ENCODE measurements around the gene ARL13B.

The ARL13B gene

DNA sequence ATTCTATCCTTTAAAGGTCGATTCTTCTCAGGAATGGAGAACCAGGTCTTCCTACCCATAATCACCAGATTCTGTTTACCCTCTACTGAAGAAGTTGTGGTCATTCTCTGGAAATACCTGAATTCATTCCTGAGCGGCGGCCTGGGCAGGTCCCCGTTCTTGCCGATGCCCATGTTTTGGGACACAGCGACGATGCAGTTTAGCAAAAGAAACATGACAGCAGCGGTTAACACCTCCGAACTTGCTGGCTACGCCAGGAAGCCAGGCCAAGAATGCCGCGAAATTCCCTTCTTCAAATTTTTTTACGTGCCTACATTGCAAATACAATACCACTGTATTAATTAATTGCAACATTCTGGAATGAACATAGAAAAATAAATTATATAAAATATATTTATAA lies 81.3 kb downstream of the ARL13B start:
- no peaks in the 10 kb centered on the region for H3K27me3 ChIP-seq (ENCODE audit: control insufficient read depth, insufficient read depth, low read length)
- no peaks in the 10 kb centered on the region for H3K9me3 ChIP-seq (ENCODE audit: control insufficient read depth, insufficient read depth, low read length)
- H3K36me3 ChIP-seq (ENCODE audit: control insufficient read depth, insufficient read depth, low read length): no peaks in the 10 kb centered on the region
- no peak overlapping the region for H3K27ac ChIP-seq (ENCODE audit: low read length)
- no CpG with 5 or more reads among the region's 13 CpGs for WGBS (ENCODE audit: insufficient coverage, insufficient read length)
- H3K4me3 ChIP-seq (ENCODE audit: low read length): no peak overlapping the region
- no peaks in the 10 kb centered on the region; the same call in 1 of the 2 replicates for H3K4me1 ChIP-seq (ENCODE audit: control insufficient read depth, insufficient read depth, low read length)
- DNase-seq (ENCODE audit: low read depth, low spot score): no peak

- Histone ChIP-seq H3K27me3 (ENCODE audit: control insufficient read depth, insufficient read depth, low read length) (no peaks in the 10 kb centered on the region), H3K36me3 (ENCODE audit: control insufficient read depth, insufficient read depth, low read length) (no peaks in the 10 kb centered on the region), H3K4me1 (ENCODE audit: control insufficient read depth, insufficient read depth, low read length) (no peaks in the 10 kb centered on the region; the same call in 1 of the 2 replicates), H3K27ac (ENCODE audit: low read length) (no peak within 1 kb of the TSS), H3K9me3 (ENCODE audit: control insufficient read depth, insufficient read depth, low read length) (no peaks in the 10 kb centered on the region), H3K4me3 (ENCODE audit: low read length) (peak within 1 kb of the TSS; percentile 56; the same call in 1 of the 2 replicates)
- WGBS (ENCODE audit: insufficient coverage, insufficient read length): no CpG with 5 or more reads among the region's 52 CpGs
- peak; percentile 94 for DNase-seq (ENCODE audit: low read depth, low spot score)
These were observed 82.8 kb downstream of the ARL13B start, which contains the start of the genes DHFR2 and NSUN3 for GRCh38 chr3:94062513-94063404. TSS of gene DHFR2 (minus strand) at chr3:94062916. CDS start at chr3:94061511, 1,405 bp downstream. TSS of gene NSUN3 (plus strand) at chr3:94063061. CDS start at chr3:94063127, 66 bp downstream.

DNA sequence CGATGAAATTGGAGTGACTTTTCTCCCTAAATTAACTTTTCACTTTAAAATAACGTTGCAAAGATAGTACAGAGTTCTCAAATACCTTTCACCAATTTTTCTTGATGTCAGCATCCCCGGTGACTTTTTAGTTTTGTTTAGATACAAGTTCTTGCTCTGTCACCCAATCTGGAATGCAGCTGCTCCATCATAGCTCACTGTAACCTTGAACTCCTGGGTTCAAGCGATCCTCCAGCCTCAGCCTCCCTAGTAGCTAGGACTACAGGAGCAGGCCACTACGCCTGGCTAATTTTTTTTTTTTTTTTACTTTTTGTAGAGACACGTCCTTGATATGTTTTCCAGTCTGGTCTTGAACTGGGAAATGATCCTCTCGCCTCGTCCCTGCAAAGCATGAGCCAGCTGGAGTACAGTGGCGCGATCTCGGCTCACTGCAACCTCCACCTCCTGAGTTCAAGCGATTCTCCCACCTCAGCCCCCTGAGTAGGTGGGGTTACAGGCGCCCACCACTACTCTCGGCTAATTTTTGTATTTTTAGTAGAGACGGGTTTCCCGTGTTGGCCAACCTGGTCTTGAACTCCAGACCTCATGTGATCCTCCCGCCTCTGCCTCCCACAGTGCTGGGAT lies 83.7 kb downstream of the ARL13B start:
- no CpG with 5 or more reads among the region's 17 CpGs for WGBS (ENCODE audit: insufficient coverage, insufficient read length)
- no peak for DNase-seq (ENCODE audit: low read depth, low spot score)
- no peaks in the 10 kb centered on the region; the same call in 1 of the 2 replicates for H3K4me1 ChIP-seq (ENCODE audit: control insufficient read depth, insufficient read depth, low read length)
- H3K36me3 ChIP-seq (ENCODE audit: control insufficient read depth, insufficient read depth, low read length): no peaks in the 10 kb centered on the region
- H3K4me3 ChIP-seq (ENCODE audit: low read length): peak overlapping the region; percentile 56; the same call in 1 of the 2 replicates
- H3K27me3 ChIP-seq (ENCODE audit: control insufficient read depth, insufficient read depth, low read length): no peaks in the 10 kb centered on the region
- H3K27ac ChIP-seq (ENCODE audit: low read length): no peak overlapping the region
- no peaks in the 10 kb centered on the region for H3K9me3 ChIP-seq (ENCODE audit: control insufficient read depth, insufficient read depth, low read length)

- no CpG with 5 or more reads among the region's 6 CpGs for WGBS (ENCODE audit: insufficient coverage, insufficient read length)
These were observed 84.4 kb downstream of the ARL13B start for GRCh38 chr3:94064243-94064860.

GRCh38 chr3:94065122-94065521 lies 85.2 kb downstream of the ARL13B start:
- no peak for DNase-seq (ENCODE audit: low read depth, low spot score)
- H3K27ac ChIP-seq (ENCODE audit: low read length): no peak overlapping the region
- no peaks in the 10 kb centered on the region for H3K9me3 ChIP-seq (ENCODE audit: control insufficient read depth, insufficient read depth, low read length)
- no peaks in the 10 kb centered on the region; the same call in 1 of the 2 replicates for H3K4me1 ChIP-seq (ENCODE audit: control insufficient read depth, insufficient read depth, low read length)
- H3K27me3 ChIP-seq (ENCODE audit: control insufficient read depth, insufficient read depth, low read length): no peaks in the 10 kb centered on the region
- H3K36me3 ChIP-seq (ENCODE audit: control insufficient read depth, insufficient read depth, low read length): no peaks in the 10 kb centered on the region
- WGBS (ENCODE audit: insufficient coverage, insufficient read length): no CpG with 5 or more reads among the region's 1 CpG
- no peak overlapping the region for H3K4me3 ChIP-seq (ENCODE audit: low read length)

More at GRCh38 chr3:94064243-94064860, 84.4 kb downstream of the ARL13B start:
- Histone ChIP-seq H3K36me3 (ENCODE audit: control insufficient read depth, insufficient read depth, low read length) (no peaks in the 10 kb centered on the region), H3K27me3 (ENCODE audit: control insufficient read depth, insufficient read depth, low read length) (no peaks in the 10 kb centered on the region), H3K4me1 (ENCODE audit: control insufficient read depth, insufficient read depth, low read length) (no peaks in the 10 kb centered on the region; the same call in 1 of the 2 replicates), H3K27ac (ENCODE audit: low read length) (no peak overlapping the region), H3K9me3 (ENCODE audit: control insufficient read depth, insufficient read depth, low read length) (no peaks in the 10 kb centered on the region), H3K4me3 (ENCODE audit: low read length) (no peak overlapping the region)
- no peak for DNase-seq (ENCODE audit: low read depth, low spot score)

- Histone ChIP-seq H3K27me3 (ENCODE audit: control insufficient read depth, insufficient read depth, low read length) (no peaks in the 10 kb centered on the region), H3K36me3 (ENCODE audit: control insufficient read depth, insufficient read depth, low read length) (no peaks in the 10 kb centered on the region), H3K9me3 (ENCODE audit: control insufficient read depth, insufficient read depth, low read length) (no peaks in the 10 kb centered on the region), H3K4me1 (ENCODE audit: control insufficient read depth, insufficient read depth, low read length) (no peaks in the 10 kb centered on the region; the same call in 1 of the 2 replicates), H3K27ac (ENCODE audit: low read length) (no peak overlapping the region), H3K4me3 (ENCODE audit: low read length) (no peak overlapping the region)
- DNase-seq (ENCODE audit: low read depth, low spot score): no peak
- no CpG with 5 or more reads among the region's 1 CpG for WGBS (ENCODE audit: insufficient coverage, insufficient read length)
These were observed 86.0 kb downstream of the ARL13B start for GRCh38 chr3:94065819-94066480.

GRCh38 chr3:94066506-94067500 lies 86.8 kb downstream of the ARL13B start:
- DNase-seq (ENCODE audit: low read depth, low spot score): no peak
- H3K4me3 ChIP-seq (ENCODE audit: low read length): no peak overlapping the region
- H3K9me3 ChIP-seq (ENCODE audit: control insufficient read depth, insufficient read depth, low read length): no peaks in the 10 kb centered on the region
- WGBS (ENCODE audit: insufficient coverage, insufficient read length): no CpG with 5 or more reads among the region's 6 CpGs
- H3K27me3 ChIP-seq (ENCODE audit: control insufficient read depth, insufficient read depth, low read length): no peaks in the 10 kb centered on the region
- no peaks in the 10 kb centered on the region for H3K36me3 ChIP-seq (ENCODE audit: control insufficient read depth, insufficient read depth, low read length)
- H3K27ac ChIP-seq (ENCODE audit: low read length): no peak overlapping the region
- H3K4me1 ChIP-seq (ENCODE audit: control insufficient read depth, insufficient read depth, low read length): no peaks in the 10 kb centered on the region; the same call in 1 of the 2 replicates

DNA sequence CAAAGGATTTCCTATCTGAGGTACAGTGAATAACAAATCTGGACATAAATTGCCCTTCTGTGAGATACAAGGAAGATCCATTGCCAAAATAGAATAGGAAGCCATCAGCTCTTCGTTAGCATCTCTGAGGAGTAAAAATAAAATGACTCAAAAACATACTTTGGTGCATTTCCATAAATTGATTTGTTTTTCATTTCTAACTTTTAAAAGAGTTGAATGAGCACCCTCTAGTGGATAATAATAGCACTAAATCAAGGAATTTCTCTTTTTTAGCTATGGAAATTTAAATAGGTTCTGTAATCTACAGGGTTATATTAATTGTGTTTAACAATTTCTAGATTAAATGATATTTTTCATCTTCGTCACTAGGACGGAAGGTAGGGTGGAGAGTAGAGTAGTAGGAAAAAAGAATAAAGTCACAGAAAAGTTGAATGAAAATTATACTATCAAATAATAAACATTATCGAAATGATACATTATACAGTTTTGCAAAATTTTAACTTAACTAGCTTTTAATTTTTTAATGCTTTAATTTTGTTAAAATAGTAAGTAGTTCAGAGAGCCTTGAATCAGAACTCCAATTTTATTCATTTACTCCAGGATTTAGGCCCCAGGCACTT lies 89.3 kb downstream of the ARL13B start:
- WGBS (ENCODE audit: insufficient coverage, insufficient read length): 100% methylated on average over 2 of the region's 4 CpGs
- no peaks in the 10 kb centered on the region for H3K36me3 ChIP-seq (ENCODE audit: control insufficient read depth, insufficient read depth, low read length)
- no peaks in the 10 kb centered on the region for H3K9me3 ChIP-seq (ENCODE audit: control insufficient read depth, insufficient read depth, low read length)
- H3K27me3 ChIP-seq (ENCODE audit: control insufficient read depth, insufficient read depth, low read length): no peaks in the 10 kb centered on the region
- no peak for DNase-seq (ENCODE audit: low read depth, low spot score)
- no peaks in the 10 kb centered on the region for H3K4me1 ChIP-seq (ENCODE audit: control insufficient read depth, insufficient read depth, low read length)
- H3K27ac ChIP-seq (ENCODE audit: low read length): no peak overlapping the region
- H3K4me3 ChIP-seq (ENCODE audit: low read length): no peak overlapping the region

DNA sequence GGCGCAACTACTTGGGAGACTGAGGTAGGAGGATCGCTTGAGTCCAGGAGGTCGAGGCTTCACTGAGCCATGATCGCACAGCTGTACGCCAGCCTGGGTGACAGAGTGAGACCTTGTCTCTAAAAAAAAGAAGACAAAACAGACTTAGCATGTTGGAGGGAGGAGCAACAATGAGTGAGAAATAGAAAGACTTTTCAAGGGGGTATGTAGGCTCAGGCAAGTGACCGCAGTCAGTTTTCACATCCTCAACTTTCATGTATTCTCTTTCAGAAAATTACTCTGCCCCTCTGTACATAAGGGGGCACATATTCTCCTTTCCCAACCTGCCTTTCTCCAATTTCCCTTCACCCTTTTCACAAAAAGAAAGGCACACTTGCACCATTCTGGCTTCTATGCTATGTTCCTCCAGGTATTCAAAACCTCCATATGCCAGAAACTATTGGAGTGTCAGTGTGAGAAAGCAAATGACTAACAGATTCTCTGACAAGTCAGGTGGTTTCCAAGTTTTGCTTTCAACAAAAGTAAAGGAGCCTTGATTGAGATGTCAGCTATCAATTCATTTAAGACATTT lies 90.5 kb downstream of the ARL13B start:
- WGBS (ENCODE audit: insufficient coverage, insufficient read length): no CpG with 5 or more reads among the region's 6 CpGs

More for the DNA sequence above, 90.5 kb downstream of the ARL13B start:
- H3K4me1 ChIP-seq (ENCODE audit: control insufficient read depth, insufficient read depth, low read length): no peaks in the 10 kb centered on the region
- DNase-seq (ENCODE audit: low read depth, low spot score): no peak
- H3K36me3 ChIP-seq (ENCODE audit: control insufficient read depth, insufficient read depth, low read length): no peaks in the 10 kb centered on the region
- no peaks in the 10 kb centered on the region for H3K27me3 ChIP-seq (ENCODE audit: control insufficient read depth, insufficient read depth, low read length)
- no peak overlapping the region for H3K4me3 ChIP-seq (ENCODE audit: low read length)
- H3K27ac ChIP-seq (ENCODE audit: low read length): no peak overlapping the region
- H3K9me3 ChIP-seq (ENCODE audit: control insufficient read depth, insufficient read depth, low read length): no peaks in the 10 kb centered on the region

Measured in iPS DF 6.9 (cell line).